Thoracic aorta (tissue), 2 donors: ENCODE measurements around the gene RGS7. TPM values are rescaled to one million over a fixed set of nuclear protein-coding genes. Genes with fewer than 3 reads are reported as not detected.
"Not testable (repeated sequence)": the region's sequence is repeated elsewhere in the genome, so short reads cannot be mapped to it uniquely, and the experiment has no call there.

Experiments
- ATAC-seq: fragments of 150-250 bp; one replicate; pipeline ENCODE4 v1.8.0; 2017; ENCODE audit warnings: low read depth; ENCODE audit not compliant: insufficient number of reproducible peaks, low FRiP score
- DNase-seq: peaks from one replicate; pipeline ENCODE4 v3.0.0-alpha.2; 2020; ENCODE audit warnings: low spot score
- H3K27ac ChIP-seq, 2 donors: fragments of 200-600 bp; sonication (generic); 1 replicate in 1 of 2; 2 replicates in 1 of 2; pipeline ENCODE4 v1.5.1; 2016; ENCODE audit warnings: mild to moderate bottlenecking in 2 of 2, moderate library complexity in 2 of 2
- H3K27me3 ChIP-seq: fragments of 200-600 bp; sonication (generic); replicated peaks from 2 replicates; pipeline ENCODE4 v1.6.0; 2016; ENCODE audit warnings: mild to moderate bottlenecking; ENCODE audit not compliant: insufficient read depth
- H3K36me3 ChIP-seq: fragments of 200-600 bp; sonication (generic); one replicate; pipeline ENCODE4 v1.5.1; 2016
- H3K4me1 ChIP-seq, 2 donors: fragments of 200-600 bp; sonication (generic); 1 replicate in 1 of 2; 2 replicates in 1 of 2; pipeline versions ENCODE4 v1.5.1 to v1.6.0; 2016; ENCODE audit warnings: low read depth in 2 of 2, mild to moderate bottlenecking in 1 of 2; ENCODE audit not compliant: control insufficient read depth in 1 of 2
- H3K4me3 ChIP-seq: fragments of 200-600 bp; sonication (generic); 2 replicates; pipeline ENCODE4 v1.5.1; 2016; ENCODE audit warnings: mild to moderate bottlenecking
- H3K9me3 ChIP-seq: fragments of 200-600 bp; sonication (generic); 2 replicates; pipeline ENCODE4 v1.5.1; 2016
- total RNA-seq, 2 donors: library from RNA; depleted of rRNA; stranded (reverse); fragments of >200 nt; gene quantifications; one replicate each; pipeline versions ENCODE4 v1.1.0 to v1.2.3, GENCODE V29; 2016
- TF ChIP-seq, protein P1 (sequence below): fragments of 200-600 bp; sonication (generic); IDR thresholded peaks from one replicate; pipeline ENCODE4 v1.5.1; 2019; ENCODE audit warnings: antibody characterized with exemption

Gene RGS7
- total RNA-seq, 2 donors from 2014 or later: not detected

DNA sequence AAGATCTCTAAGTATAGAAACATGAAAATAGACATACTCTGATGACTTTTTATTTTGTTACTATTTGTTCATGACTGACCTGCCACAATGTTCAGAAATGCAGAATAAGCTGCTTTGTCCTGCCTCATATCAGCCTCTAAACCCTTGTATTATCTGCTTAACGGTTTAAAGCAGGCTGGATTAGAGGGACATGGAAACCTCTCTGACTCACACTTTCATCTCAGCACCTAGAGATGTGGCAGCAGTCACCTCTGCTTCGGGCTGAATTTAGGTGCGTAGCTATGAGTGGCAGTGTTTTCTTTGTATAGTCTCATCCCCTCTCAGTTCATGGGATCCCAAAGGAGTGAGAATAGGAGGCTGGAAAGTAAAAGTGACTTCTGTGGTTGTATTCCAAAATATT is 255.4 kb downstream of the RGS7 start:
- H3K4me1 ChIP-seq: no peaks in the 10 kb centered on the region
- no peak overlapping the region for H3K4me3 ChIP-seq
- ATAC-seq (no peak), DNase-seq (no peak)
- no peaks in the 10 kb centered on the region for H3K9me3 ChIP-seq
- TF ChIP-seq, protein P1, sequence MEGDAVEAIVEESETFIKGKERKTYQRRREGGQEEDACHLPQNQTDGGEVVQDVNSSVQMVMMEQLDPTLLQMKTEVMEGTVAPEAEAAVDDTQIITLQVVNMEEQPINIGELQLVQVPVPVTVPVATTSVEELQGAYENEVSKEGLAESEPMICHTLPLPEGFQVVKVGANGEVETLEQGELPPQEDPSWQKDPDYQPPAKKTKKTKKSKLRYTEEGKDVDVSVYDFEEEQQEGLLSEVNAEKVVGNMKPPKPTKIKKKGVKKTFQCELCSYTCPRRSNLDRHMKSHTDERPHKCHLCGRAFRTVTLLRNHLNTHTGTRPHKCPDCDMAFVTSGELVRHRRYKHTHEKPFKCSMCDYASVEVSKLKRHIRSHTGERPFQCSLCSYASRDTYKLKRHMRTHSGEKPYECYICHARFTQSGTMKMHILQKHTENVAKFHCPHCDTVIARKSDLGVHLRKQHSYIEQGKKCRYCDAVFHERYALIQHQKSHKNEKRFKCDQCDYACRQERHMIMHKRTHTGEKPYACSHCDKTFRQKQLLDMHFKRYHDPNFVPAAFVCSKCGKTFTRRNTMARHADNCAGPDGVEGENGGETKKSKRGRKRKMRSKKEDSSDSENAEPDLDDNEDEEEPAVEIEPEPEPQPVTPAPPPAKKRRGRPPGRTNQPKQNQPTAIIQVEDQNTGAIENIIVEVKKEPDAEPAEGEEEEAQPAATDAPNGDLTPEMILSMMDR: no peak
- H3K27ac ChIP-seq: no peak overlapping the region
- no peaks in the 10 kb centered on the region for H3K27me3 ChIP-seq
- H3K36me3 ChIP-seq: no peaks in the 10 kb centered on the region

DNA sequence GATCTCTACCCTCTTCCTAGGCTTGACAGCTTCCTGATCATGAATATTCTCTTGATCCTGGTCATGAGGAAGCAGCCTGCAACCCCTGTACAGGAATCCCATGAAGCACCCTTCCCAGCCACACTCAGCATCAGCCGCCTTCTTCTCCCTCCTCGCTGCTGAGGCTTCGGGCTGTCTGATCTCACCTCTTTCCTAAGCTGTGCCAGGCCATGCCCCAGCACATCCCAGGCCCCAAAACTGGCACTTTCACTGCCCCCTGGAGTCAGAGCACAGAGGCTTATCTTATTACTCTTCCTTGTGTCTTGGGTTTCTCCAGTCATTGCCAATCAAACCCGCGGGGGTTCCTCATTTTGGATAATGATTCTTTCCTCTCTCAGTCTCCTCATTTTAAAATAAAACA is 259.5 kb downstream of the RGS7 start:
- Histone ChIP-seq H3K36me3 (no peaks in the 10 kb centered on the region), H3K4me1 (no peaks in the 10 kb centered on the region), H3K4me3 (no peak overlapping the region), H3K27ac (no peak overlapping the region), H3K9me3 (no peaks in the 10 kb centered on the region), H3K27me3 (no peaks in the 10 kb centered on the region)
- DNase-seq (no peak), ATAC-seq (no peak)
- TF ChIP-seq, protein P1: no peak

DNA sequence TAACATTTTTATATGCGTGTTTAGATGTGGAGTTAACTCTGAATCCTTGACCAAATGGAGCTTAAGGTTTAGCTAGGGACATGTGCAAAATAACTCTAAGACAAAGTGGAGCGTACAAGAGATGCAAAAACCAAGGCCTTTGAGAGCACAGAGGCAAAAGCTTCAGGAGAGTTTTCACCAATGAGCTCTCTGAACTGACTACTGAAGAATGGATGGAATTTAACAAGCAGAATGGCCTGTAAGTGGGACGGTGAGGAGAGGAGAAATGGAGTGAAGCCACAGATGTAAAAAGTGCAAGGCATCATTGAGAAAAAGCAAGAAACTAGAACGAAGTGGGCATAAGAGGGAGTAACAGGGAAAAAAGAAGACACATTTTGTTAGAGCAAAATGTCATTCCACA is 260.0 kb downstream of the RGS7 start:
- no peak overlapping the region for H3K27ac ChIP-seq
- DNase-seq (no peak), ATAC-seq (no peak)
- no peaks in the 10 kb centered on the region for H3K4me1 ChIP-seq
- TF ChIP-seq, protein P1: no peak
- no peaks in the 10 kb centered on the region for H3K9me3 ChIP-seq
- no peak overlapping the region for H3K4me3 ChIP-seq
- no peaks in the 10 kb centered on the region for H3K27me3 ChIP-seq
- no peaks in the 10 kb centered on the region for H3K36me3 ChIP-seq

DNA sequence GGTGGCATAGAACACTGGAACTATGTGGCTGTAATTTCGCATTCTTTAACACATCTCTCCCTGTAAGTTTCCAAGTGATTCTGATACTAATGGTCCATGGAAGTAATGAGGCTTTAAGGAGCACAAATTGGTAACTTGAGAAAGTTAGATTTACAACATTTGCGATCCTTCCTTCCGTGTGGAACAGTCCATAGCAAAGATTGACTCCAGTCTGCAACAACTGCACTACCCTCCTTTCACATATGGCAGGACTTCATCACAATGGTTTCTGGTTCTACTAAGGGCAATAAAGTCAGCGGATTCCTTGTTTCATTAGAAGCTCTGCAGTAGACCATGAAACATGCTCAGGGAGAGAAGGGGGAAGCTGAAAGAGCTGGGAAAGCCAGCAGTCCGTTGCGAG is 261.2 kb downstream of the RGS7 start:
- no peaks in the 10 kb centered on the region for H3K36me3 ChIP-seq
- no peaks in the 10 kb centered on the region for H3K9me3 ChIP-seq
- no peak overlapping the region for H3K4me3 ChIP-seq
- no peaks in the 10 kb centered on the region for H3K27me3 ChIP-seq
- DNase-seq (no peak), ATAC-seq (no peak)
- H3K4me1 ChIP-seq: no peaks in the 10 kb centered on the region
- no peak overlapping the region for H3K27ac ChIP-seq
- TF ChIP-seq, protein P1: no peak

DNA sequence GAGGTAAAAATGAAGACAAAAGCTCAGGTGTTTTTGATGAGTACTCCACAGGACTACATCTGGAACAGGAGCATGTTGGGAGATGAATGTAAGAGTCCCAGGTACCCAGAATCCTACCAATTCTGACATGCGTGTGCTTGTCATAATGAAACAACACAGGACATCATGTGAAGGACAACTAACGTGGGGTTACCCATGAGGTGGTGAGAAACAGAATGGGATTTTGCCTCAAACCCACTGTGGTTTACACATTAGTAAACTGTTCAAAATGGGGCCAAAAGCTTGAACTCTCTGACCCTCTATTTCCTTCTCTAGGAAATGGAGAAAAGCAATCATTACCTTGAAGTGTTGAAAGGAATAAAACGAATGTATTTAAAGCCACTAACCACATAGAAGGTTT is 266.2 kb downstream of the RGS7 start:
- Histone ChIP-seq H3K36me3 (no peaks in the 10 kb centered on the region), H3K9me3 (no peaks in the 10 kb centered on the region), H3K27me3 (no peaks in the 10 kb centered on the region), H3K4me3 (no peak overlapping the region), H3K4me1 (no peaks in the 10 kb centered on the region), H3K27ac (no peak overlapping the region)
- ATAC-seq (no peak), DNase-seq (no peak)
- TF ChIP-seq, protein P1: no peak

DNA sequence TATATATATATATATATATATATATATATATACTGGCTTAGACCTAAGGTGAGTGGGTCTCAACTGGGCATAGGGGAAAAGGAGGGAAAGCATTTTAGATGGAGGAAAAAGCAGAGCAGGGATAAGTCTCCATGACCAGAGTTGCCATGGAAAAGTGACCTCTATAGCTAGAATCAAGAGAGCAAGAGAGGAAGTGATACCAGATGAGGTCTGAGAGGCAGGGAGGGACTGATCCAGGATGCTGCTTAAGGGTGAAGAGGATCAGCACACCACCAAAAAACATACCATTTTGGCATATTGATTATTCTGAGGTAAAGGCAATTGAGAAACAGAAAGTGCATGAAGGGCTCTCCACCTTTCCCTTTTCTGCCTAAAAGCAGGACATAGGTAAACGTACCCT is 267.9 kb downstream of the RGS7 start:
- H3K36me3 ChIP-seq: not testable (repeated sequence)

DNA sequence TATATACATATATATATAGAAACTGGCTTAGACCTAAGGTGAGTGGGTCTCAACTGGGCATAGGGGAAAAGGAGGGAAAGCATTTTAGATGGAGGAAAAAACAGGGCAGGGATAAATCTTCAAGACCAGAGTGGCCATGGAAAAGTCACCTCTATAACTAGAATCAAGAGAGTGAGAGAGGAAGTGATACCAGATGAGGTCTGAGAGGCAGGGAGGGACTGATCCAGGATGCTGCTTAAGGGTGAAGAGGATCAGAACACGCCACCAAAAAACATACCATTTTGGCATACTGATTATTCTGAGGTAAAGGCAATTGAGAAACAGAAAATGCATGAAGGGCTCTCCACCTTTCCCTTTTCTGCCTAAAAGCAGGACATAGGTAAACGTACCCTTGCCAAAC is 268.9 kb downstream of the RGS7 start:
- not testable (repeated sequence) for H3K36me3 ChIP-seq, DNase-seq, H3K4me1 ChIP-seq, ATAC-seq, H3K4me3 ChIP-seq, H3K27ac ChIP-seq, H3K27me3 ChIP-seq, H3K9me3 ChIP-seq

More for the DNA sequence above, 267.9 kb downstream of the RGS7 start:
- not testable (repeated sequence) for DNase-seq, H3K4me1 ChIP-seq, H3K27ac ChIP-seq, ATAC-seq, H3K4me3 ChIP-seq, H3K9me3 ChIP-seq, H3K27me3 ChIP-seq
